Endothelial cell of umbilical vein (primary cell): ENCODE results near the gene SPATA31A5. TPM values are rescaled to one million over a fixed set of nuclear protein-coding genes. Genes with fewer than 3 reads are reported as not detected.

Experiments
- polyA plus RNA-seq, 4 experiments: library from polyadenylated mRNA; depleted of rRNA in 3 of 4; stranded (reverse) in 3 of 4; unstranded in 1 of 4; fragments of >200 nt; gene quantifications; 2 replicates each; pipeline versions ENCODE4 v1.2.1 to v1.2.3, GENCODE V29; 2011 to 2012; ENCODE audit warnings: missing spikeins in 1 of 4
- small RNA-seq: library from RNA; depleted of rRNA; stranded (forward); fragments of <200 nt; gene quantifications from one replicate; pipeline ENCODE3, GENCODE V24; 2012; ENCODE audit warnings: low replicate concordance, low read depth; ENCODE audit not compliant: insufficient read depth, insufficient read length
- total RNA-seq: library from RNA; stranded (reverse); gene quantifications from 2 replicates; pipeline ENCODE4 v1.2.3, GENCODE V29; 2021

The SPATA31A5 gene
- total and polyA plus RNA-seq, 2 donors (not counting 3 experiments of a cell fraction or from before 2014, with no cell fraction given), result not detected

Small RNA genes within 50 kb of the gene (small RNA-seq; reads per million reads assigned to genes)
- not detected for gene AL590491.3
